OCI-LY7 (cell line): Measurements from ENCODE around the gene HAPLN1. TPM values are rescaled to one million over a fixed set of nuclear protein-coding genes. Genes with fewer than 3 reads are reported as not detected.

Experiments used
- BruUV-seq: library from RNA; stranded (reverse); fragments of 400-500 nt; replicated peaks from 2 replicates; lab custom pipeline; 2021; lab: Mats Ljungman, UMichigan
- CTCF ChIA-PET: fragments of 300-600 bp; sonication (Branson Sonifier 250); formaldehyde crosslinking; loops from one replicate; lab custom pipeline; 2022; ENCODE audit warnings: antibody characterized with exemption; ENCODE audit not compliant: unreplicated experiment; lab: Charles Lee
- POLR2A ChIA-PET: fragments of 300-600 bp; sonication (Branson Sonifier 250); formaldehyde crosslinking; loops from one replicate; lab custom pipeline; 2022; ENCODE audit warnings: antibody characterized with exemption; lab: Charles Lee
- DNase-seq: peaks from one replicate; pipeline ENCODE4 v3.0.0-alpha.2; 2015; ENCODE audit warnings: low spot score
- H2AFZ ChIP-seq: fragments of 200-600 bp; sonication (generic), shearing (Covaris generic); 2 replicates; pipeline ENCODE4 v1.6.1; 2014; ENCODE audit warnings: mild to moderate bottlenecking, antibody characterized with exemption, low read length, moderate library complexity
- H3K27ac ChIP-seq: fragments of 200-600 bp; sonication (generic); 2 replicates; pipeline ENCODE4 v1.5.1; 2014; ENCODE audit warnings: mixed run types, low read depth, mild to moderate bottlenecking, moderate library complexity, low read length, inconsistent platforms; ENCODE audit not compliant: poor library complexity, severe bottlenecking
- H3K36me3 ChIP-seq: fragments of 200-600 bp; sonication (generic); 2 replicates; pipeline ENCODE4 v1.6.1; 2014; ENCODE audit warnings: mild to moderate bottlenecking, antibody characterized with exemption, low read length, moderate library complexity, mixed read lengths; ENCODE audit not compliant: insufficient read depth
- H3K4me1 ChIP-seq: fragments of 200-600 bp; sonication (generic); 2 replicates; pipeline ENCODE4 v1.5.1; 2014; ENCODE audit warnings: mild to moderate bottlenecking, low read length; ENCODE audit not compliant: insufficient read depth, poor library complexity, severe bottlenecking
- H3K4me2 ChIP-seq: fragments of 200-600 bp; sonication (generic); 2 replicates; pipeline ENCODE4 v1.6.1; 2014; ENCODE audit warnings: mild to moderate bottlenecking, low read length
- H3K4me3 ChIP-seq: fragments of 200-600 bp; sonication (generic); 2 replicates; pipeline ENCODE4 v1.5.1; 2014; ENCODE audit warnings: mild to moderate bottlenecking, low read depth, low read length; ENCODE audit not compliant: poor library complexity, severe bottlenecking
- H3K79me2 ChIP-seq: fragments of 200-600 bp; sonication (generic); 2 replicates; pipeline ENCODE4 v1.6.1; 2016; ENCODE audit warnings: low read depth, mild to moderate bottlenecking, low read length, moderate library complexity, mixed read lengths; ENCODE audit not compliant: insufficient read depth
- H3K9me2 ChIP-seq: fragments of 200-600 bp; sonication (generic); 2 replicates; pipeline ENCODE4 v1.6.1; 2016; ENCODE audit warnings: mild to moderate bottlenecking, low read length, mixed read lengths; ENCODE audit not compliant: insufficient read depth
- H3K9me3 ChIP-seq: fragments of 200-600 bp; sonication (generic); 2 replicates; pipeline ENCODE4 v1.6.1; 2014; ENCODE audit warnings: mild to moderate bottlenecking, mixed run types, low read length, mixed read lengths
- H4K20me1 ChIP-seq: fragments of 200-600 bp; sonication (generic); 2 replicates; pipeline ENCODE4 v1.6.1; 2014; ENCODE audit warnings: mild to moderate bottlenecking, antibody characterized with exemption, low read length, moderate library complexity, mixed read lengths; ENCODE audit not compliant: insufficient read depth
- CTCF ChIP-seq: fragments of 200-600 bp; sonication (generic); conservative IDR thresholded peaks from 2 replicates; pipeline ENCODE4 v1.5.1; 2014; ENCODE audit warnings: mild to moderate bottlenecking, antibody characterized with exemption, low read length, moderate library complexity, mixed read lengths
- EZH2phosphoT487 ChIP-seq: fragments of 200-600 bp; sonication (generic); IDR thresholded peaks from 2 replicates; pipeline ENCODE4 v1.6.1; 2018; ENCODE audit warnings: low read depth, borderline replicate concordance, mild to moderate bottlenecking, mixed run types, antibody characterized with exemption, low read length, moderate library complexity, mixed read lengths
- intact Hi-C: fragments of 100-400 bp; cut with micrococcal nuclease; formaldehyde crosslinking; loops from one replicate; pipeline ENCODE4 v1.10.0; 2022; ENCODE audit not compliant: unreplicated experiment
- total RNA-seq, 2 experiments: library from RNA; depleted of rRNA in 1 of 2; stranded (reverse); fragments of >200 nt in 1 of 2; shearing (Covaris generic) in 1 of 2; gene quantifications; 2 replicates each; pipeline ENCODE4 v1.2.3, GENCODE V29; 2014 to 2022

Gene HAPLN1
- total RNA-seq, 2 experiments from 2014 or later, result not detected

GRCh38 chr5:83718195-83718825, 2.3 kb downstream of the HAPLN1 start:
- no TSS peak for BruUV-seq
- no peaks in the 10 kb centered on the region for H3K36me3 ChIP-seq
- H4K20me1 ChIP-seq, result no peaks in the 10 kb centered on the region
- intact Hi-C loops, result no loop called here
- TF ChIP-seq EZH2phosphoT487 (no peak), CTCF (peak; percentile 91)
- H2AFZ ChIP-seq, result no peak overlapping the region
- H3K4me2 ChIP-seq, result no peak overlapping the region
- no peaks in the 10 kb centered on the region for H3K4me1 ChIP-seq
- H3K27ac ChIP-seq, result no peak overlapping the region
- H3K9me2 ChIP-seq, result no peaks in the 10 kb centered on the region
- H3K9me3 ChIP-seq, result no peaks in the 10 kb centered on the region
- H3K4me3 ChIP-seq, result no peak overlapping the region
- H3K79me2 ChIP-seq, result no peaks in the 10 kb centered on the region
- CTCF ChIA-PET, result no interaction called here
- peak; percentile 66 for DNase-seq
- POLR2A ChIA-PET, result no interaction called here

GRCh38 chr5:83715236-83716065, 5.2 kb downstream of the HAPLN1 start:
- no peaks in the 10 kb centered on the region for H4K20me1 ChIP-seq
- DNase-seq, result no peak
- BruUV-seq, result no TSS peak
- H3K79me2 ChIP-seq, result no peaks in the 10 kb centered on the region
- TF ChIP-seq CTCF (no peak), EZH2phosphoT487 (no peak)
- no peaks in the 10 kb centered on the region for H3K9me3 ChIP-seq
- no peak overlapping the region for H3K4me2 ChIP-seq
- no peak overlapping the region for H2AFZ ChIP-seq
- no peak overlapping the region for H3K4me3 ChIP-seq
- H3K4me1 ChIP-seq, result no peaks in the 10 kb centered on the region
- intact Hi-C loops, result no loop called here
- ChIA-PET POLR2A (no interaction called here), CTCF (no interaction called here)
- no peaks in the 10 kb centered on the region for H3K9me2 ChIP-seq
- no peaks in the 10 kb centered on the region for H3K36me3 ChIP-seq
- H3K27ac ChIP-seq, result no peak overlapping the region

GRCh38 chr5:83714810-83715209, 5.8 kb downstream of the HAPLN1 start:
- ChIA-PET POLR2A (no interaction called here), CTCF (no interaction called here)

More at GRCh38 chr5:83714810-83715209, 5.8 kb downstream of the HAPLN1 start:
- no peaks in the 10 kb centered on the region for H4K20me1 ChIP-seq
- H3K79me2 ChIP-seq, result no peaks in the 10 kb centered on the region
- H3K4me1 ChIP-seq, result no peaks in the 10 kb centered on the region
- DNase-seq, result no peak
- H3K4me3 ChIP-seq, result no peak overlapping the region
- no peaks in the 10 kb centered on the region for H3K36me3 ChIP-seq
- intact Hi-C loops, result no loop called here
- no peak overlapping the region for H3K4me2 ChIP-seq
- no peak overlapping the region for H2AFZ ChIP-seq
- BruUV-seq, result no TSS peak
- H3K9me2 ChIP-seq, result no peaks in the 10 kb centered on the region
- no peak overlapping the region for H3K27ac ChIP-seq
- H3K9me3 ChIP-seq, result no peaks in the 10 kb centered on the region
- TF ChIP-seq EZH2phosphoT487, result no peak
